Stimulated activated CD8-positive, alpha-beta memory T cell treated with anti-CD3 and anti-CD28 coated beads, Interleukin-15, amount 100 ng/mL, for 4 hours (primary cell): ENCODE data around the gene ZNF12.
"Not testable (repeated sequence)": the region's sequence is repeated elsewhere in the genome, so short reads cannot be mapped to it uniquely, and the experiment has no call there.

Experiments used
- DNase-seq, 2 donors: peaks; one replicate each; pipeline ENCODE4 v3.0.0-alpha.2; 2020; ENCODE audit warnings: low read depth in 2 of 2

The ZNF12 gene

DNA sequence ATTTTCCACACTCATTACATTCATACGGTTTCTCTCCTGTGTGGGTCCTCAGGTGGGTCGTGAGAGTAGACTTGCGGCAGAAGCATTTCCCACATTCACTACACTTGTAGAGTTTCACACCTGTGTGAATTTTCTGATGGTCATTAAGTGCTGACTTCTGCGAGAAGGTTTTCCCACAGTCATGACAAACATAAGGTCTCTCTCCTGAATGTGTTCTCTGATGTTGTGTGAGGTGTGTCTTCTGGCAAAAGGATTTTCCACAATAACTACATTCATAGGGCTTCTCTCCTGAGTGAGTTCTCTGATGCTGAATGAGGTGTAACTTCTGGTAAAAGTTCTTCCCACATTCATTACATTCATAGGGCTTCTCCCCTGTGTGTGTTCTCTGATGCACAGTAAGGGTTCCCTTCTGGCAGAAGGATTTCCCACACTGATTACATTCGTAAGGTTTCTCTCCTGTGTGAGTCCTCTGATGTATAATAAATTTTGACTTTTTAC lies 15.1 kb downstream of the ZNF12 start:
- no peak for DNase-seq

DNA sequence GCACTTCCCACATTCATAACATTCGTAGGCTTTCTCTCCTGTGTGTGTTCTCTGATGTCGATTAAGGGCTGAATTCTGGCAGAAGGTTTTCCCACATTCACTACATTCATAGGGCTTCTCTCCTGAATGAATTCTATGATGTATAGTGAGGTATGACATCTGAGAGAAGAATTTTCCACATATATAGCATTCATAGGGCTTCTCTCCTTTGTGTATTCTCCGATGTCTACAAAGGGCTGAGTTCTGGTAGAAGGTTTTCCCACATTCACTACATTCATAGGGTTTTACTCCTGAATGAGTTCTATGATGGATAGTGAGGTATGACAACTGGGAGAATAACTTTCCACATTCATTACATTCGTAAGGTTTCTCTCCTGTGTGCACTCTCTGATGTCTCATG lies 15.6 kb downstream of the ZNF12 start:
- no peak for DNase-seq

DNA sequence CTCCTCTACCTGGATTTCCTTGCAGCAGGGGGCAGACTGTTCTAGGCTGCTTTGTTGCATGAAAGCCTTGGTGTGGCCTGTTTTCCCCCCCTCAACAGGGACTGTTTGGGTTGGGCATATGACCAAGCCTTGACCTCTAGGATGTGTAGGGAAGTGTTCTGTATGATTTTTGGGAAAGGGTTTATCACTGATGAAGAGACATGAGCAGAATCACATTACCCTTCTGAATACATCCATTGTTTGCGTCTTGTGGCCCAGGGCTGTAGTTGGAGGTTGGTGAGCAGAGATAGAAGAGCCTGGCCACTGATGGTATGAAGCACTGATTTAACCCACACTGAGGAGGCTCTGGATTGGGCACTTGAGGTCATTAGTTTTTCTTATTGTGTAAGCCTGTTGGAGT lies 26.6 kb downstream of the ZNF12 start:
- no peak for DNase-seq

DNA sequence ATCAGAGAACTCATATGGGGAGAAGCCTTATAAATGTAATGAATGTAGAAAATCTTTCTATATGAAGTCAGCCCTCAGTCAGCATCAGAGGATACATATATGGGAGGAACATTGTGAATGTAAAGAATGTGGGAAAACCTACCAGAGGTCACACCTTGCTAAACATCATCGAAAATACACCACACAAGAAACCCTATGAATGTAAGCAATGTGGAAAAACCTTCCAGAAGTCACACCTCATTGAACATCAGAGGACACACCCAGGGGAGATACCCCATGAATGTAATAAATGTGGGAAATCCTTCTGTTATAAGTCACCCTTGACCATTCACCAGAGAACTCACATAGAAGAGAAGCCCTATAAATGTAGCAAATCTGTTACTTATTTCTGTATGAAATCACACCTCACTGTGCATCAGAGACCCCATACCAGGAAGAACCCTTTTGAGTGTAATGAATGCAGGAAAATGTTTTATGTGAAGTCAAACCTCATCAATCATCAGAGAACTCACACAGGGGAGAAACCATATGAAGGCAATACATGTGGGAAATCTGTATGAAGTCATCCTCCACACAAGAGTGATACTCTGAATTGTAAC lies 30.8 kb downstream of the ZNF12 start:
- DNase-seq = no peak

DNA sequence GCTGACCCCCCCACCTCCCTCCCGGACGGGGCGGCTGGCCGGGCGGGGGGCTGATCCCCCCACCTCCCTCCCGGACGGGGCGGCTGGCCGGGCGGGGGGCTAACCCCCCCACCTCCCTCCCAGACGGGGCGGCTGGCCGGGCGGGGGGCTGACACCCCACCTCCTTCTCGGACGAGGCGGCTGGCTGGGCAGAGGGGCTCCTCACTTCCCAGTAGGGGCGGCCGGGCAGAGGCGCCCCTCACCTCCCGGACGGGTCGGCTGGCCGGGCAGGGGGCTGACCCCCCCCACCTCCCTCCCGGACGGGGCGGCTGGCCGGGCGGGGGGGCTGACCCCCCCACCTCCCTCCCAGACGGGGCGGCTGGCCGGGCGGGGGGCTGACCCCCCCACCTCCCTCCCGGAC lies 35.9 kb downstream of the ZNF12 start:
- DNase-seq = not testable (repeated sequence)

DNA sequence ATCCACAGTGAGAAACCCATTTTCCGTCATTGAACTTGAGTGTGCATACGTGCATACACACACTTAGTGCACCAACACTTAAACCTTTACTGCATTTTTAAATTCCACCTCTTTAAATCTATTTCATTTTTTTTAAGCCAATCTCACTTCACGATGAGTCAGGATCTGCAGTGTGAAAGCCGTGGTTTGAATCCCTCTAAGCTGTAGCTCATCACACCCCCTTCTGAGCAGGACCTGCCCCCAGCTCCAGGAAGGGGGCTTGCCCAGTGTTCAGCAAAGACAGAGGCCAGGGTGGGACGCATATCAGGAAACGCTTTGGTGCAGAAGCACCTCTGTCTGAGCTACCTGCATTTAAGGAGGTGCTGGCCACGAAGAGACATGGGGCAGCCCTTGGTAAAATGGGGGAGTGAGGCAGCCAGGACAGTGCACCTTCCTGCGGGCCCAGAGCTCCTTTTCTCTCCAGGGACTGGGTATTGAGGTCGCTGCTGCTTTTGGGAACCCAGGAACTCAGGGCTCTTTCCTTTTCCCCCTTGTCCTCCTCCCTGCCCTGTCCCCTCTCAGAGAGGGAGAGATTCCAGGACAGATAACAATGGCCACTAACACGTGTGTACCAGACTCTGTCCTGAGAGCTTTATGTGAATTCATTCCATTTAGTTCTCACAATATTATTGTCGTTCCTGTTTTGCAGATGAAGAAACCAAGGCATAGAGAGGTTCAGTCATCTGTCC lies 48.0 kb downstream of the ZNF12 start:
- DNase-seq = no peak

DNA sequence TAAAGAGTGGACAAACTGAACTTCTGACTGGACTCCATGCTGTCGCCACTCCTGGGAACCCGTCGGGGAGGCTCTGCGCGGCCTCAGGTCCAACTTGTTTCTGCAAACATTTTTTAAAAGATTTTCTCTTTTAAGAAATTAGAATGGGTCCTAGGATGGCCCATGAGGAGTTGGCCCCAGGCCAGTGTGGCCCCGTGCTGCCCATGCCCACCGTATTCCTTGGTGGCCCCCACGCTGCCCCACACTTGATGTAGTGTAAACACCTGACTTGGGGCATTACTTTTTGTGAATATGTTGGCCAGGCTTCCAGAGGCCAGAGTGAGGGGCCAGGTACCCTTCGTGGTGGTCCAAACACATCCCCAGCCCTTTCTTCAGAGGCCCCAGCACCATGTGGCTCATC lies 50.3 kb downstream of the ZNF12 start:
- no peak for DNase-seq

DNA sequence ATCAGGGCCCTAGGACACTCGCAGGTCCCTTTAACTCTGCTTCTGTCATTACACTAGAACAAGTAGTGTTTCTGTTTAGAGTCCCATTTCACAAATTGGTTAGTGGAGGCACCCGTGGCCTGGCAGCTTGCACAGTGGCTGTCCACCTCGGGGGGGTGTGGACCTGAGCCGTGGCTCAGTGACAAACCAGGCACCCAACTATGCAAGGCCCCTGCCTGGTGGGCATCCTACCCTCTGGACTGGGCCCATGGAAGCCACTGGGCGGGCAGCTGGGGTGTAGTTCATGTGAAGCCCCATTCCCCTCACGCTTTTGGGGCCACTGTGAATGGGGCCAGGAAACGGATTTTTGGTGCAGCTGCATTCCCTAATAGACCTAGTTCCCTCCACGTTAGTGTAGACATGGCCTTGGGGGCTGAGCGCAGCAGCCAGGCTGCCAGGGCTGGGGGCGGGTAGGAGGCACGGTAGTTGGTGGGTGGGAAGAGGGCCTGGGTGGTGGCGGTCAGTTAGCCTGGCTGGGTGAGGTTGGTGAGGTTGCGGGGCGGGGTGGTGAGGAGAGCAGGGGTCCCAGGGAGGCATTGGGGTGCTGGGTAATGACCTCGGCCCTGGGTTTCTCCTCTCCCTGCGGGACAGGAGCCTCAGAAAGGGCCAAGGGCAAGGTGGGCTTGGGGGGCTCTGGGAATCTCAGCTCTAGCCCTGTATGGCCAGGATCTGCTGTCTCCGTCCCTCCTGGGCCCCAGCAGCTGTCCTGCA lies 50.9 kb downstream of the ZNF12 start:
- DNase-seq = no peak

DNA sequence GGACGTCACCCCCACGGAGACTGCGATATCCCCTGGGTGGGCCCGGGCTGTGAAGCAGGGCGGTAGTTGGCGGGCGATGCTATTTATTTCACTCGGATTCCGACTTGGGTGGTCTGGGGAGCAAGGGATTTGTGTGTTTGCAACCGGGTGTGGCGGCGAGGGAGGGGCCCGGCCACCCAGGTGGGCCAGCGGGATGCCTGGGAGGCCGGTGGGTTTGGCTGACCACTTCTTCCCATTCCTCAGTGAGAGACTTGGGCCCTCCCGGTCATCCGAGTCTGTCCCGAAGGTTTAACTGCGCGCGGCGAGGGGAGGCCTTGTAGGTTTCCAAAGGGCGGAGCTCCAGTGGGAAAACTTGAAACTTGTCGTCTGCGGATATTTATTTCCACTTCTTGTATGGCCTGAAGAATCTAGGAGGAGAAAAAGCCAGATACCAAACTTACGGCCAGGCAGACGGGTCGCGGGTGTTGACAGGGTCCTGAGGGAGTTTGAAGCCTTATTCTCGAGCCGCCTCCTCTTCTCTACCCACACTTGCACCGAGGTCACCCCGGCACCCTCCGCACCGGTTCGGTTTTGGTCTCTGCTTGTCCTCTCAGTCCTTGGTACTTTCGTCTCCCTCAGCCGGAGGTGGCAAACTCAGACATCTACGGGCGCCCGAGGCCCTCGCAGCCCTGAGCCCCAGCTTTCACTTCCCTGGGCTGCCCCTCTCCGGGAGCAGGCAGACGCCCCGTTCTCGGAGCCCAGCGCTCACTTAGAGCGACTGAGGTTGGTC lies 51.7 kb downstream of the ZNF12 start:
- no peak for DNase-seq

DNA sequence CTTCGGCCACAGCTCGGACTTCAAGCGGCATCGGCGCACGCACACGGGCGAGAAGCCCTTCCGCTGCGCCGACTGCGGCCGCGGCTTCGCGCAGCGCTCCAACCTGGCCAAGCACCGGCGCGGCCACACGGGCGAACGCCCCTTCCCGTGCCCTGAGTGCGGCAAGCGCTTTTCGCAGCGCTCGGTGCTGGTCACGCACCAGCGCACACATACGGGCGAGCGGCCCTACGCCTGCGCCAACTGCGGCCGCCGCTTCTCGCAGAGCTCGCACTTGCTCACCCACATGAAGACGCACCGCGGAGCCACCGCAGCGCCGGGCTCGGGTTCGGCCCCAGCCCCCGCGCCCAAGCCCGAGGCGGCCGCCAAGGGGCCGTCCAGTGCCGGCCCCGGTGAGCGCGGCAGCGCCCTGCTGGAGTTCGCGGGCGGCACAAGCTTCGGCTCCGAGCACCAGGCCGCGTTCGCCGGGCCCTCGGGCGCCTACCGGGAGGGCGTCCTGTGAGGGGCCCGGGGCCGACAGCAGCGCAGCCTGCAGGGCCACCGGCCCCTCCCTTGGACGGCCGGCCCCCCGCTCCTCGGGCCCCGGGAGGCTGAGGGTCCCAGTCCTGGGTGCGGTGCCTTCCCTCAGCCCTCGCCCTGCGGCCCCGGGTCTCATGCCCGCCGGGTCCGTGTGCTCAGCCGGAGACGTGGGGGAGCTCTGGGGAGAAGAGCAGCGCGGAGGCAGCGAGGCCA lies 52.5 kb downstream of the ZNF12 start:
- no peak for DNase-seq

DNA sequence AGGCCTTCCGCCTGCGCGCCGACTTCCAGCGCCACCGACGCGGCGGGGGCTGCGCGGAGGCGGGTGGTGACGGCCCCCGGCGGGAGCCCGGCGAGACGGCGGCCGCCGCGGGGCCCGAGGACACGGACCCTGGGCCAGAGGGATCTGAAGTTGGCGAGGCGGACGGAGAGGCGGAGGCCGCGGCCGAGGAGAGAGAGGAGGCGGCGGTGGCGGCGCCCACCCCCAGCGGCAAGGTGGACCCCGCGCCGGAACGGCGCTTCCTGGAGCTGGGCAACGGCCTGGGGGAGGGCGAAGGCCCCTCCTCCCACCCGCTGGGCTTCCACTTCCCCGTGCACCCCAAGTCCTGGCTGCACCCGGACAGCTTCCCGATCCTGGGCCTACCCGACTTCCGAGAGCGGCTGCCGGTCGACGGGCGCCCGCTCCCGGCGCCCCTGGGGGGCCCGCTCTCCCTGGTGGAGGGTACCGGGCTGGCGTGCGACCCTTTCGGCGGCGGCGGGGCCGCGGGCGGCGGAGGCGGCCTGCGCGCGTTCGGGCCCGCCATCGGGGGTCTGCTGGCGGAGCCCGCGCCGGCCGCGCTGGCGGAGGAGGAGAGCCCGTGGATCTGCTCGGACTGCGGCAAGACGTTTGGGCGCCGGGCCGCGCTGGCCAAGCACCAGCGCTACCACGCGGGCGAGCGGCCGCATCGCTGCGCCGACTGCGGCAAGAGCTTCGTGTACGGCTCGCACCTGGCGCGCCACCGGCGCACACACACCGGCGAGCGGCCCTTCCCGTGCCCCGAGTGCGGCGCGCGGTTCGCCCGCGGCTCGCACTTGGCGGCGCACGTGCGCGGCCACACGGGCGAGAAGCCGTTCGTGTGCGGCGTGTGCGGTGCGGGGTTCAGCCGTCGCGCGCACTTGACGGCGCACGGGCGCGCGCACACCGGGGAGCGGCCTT lies 53.4 kb downstream of the ZNF12 start:
- DNase-seq = no peak

DNA sequence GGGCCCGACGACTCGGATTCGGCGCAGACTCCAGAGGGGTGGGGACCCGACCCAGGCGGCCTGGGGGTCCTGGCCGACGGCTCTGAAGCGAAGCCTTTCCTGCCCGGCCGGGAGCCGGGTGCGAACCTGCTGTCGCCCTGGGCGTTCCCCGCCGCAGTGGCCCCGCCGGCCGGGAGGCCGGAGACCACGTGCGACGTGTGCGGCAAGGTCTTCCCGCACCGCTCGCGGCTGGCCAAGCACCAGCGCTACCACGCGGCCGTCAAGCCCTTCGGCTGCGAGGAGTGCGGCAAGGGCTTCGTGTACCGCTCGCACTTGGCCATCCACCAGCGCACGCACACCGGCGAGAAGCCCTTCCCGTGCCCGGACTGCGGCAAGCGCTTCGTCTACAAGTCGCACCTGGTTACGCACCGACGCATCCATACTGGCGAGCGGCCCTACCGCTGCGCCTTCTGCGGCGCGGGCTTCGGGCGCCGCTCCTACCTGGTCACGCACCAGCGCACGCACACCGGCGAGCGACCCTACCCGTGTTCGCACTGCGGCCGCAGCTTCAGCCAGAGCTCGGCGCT lies 54.2 kb downstream of the ZNF12 start:
- no peak for DNase-seq

DNA sequence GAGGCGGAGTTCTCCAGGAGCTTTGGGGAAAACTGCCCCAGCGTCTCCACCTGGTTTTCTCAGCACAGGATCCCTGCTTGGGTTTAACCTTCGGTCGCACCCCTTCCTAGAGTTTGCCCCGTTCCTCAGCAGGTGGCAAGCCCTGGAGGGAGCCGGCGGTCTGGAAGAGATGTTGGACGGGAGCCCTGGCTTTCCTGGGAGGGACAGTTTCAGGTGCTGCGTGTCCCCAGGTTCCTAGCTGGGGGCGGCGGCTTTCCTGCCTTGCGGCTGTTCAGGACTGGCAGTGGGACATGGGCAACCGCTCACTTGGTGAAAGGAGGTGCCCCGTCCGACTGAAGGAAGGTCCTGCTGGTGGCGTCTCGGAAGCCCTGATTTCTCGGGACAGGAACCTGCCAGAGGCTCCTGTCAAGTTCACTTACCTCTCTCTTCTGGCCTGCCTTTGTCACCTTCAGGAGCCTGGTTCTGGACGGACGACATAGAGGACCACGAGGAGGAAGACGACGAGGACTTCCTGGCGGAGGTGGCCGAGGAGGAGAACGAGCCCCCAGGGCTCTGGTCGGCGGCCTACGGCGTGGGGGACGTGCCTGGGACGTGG lies 54.8 kb downstream of the ZNF12 start:
- no peak for DNase-seq

DNA sequence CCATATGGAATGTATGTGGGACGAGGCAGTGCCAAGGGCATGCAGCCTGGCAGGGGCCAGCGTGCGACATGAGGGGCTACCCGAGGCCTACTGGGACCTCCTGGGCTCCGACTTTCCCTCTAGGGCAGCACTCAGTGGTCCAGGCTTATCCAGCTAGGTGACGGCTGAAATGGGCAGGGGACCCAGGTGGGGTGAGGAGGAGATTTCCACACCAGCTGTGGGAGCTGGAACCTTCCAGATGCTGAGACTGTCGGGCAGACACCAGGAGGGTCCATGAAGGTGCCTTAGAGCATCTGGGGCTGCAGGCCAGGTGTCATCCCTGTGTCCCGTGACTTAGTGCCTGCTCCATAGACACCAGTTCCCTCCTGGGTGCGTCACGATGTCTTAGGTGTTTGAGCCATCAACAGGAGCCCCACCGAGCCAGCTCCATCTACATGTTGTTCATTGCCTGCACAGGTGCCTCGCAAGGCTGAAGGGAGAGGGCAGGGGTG lies 56.2 kb downstream of the ZNF12 start:
- no peak for DNase-seq

DNA sequence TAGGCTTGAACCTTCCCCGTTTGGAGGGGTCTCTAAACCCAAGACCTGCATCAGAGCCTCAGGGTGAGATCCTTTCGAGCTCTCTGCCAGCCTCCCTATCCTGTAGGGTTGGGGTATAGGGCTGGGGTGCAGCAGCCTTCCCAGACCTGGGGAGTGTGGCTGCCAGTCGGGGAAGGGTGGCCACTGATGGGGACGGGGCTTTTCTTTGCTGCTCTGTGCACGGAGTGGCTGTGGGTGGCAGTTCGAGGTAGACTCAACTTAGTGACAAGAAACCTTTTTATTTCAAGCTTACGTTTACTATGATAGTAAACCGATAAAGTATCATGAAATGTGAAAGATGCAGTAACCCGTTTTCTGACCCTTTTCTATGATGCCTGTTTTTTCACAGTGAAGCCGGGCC lies 56.7 kb downstream of the ZNF12 start:
- no peak for DNase-seq

DNA sequence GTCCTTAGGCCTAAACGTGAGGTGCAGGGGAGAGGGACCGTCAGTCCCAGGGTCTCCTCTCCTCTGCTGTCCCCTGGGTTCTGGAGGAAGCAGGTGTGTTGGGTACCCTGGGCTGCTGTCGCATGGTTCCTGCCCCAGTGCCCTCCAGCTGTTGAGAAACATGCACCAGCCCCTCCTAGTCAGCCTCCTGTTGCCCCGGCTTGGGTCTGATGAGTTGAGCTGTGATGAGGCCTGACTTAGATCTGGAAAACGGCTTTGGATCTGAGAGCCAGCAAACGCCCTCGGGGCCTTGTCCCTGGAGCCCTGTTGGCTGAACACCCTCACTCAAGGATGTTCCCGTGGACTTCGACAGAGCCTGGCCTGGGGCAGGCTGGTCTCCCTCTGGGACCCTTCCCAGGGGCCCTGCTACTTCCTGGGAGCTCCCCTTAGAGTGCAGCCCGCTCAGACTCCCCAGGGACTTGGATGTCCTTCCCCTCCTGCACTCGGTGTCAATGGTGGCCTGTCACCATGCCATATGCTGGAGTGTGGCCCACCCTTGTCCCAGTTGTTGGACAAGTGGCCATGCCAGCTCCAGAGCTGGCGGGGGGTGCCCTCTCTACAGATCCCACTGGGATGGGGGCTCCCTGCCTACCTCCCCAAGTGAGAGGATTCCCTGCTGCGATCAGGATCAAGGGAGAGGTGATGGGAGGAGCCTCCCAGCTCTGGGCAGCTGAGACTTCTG lies 57.3 kb downstream of the ZNF12 start:
- no peak for DNase-seq

DNA sequence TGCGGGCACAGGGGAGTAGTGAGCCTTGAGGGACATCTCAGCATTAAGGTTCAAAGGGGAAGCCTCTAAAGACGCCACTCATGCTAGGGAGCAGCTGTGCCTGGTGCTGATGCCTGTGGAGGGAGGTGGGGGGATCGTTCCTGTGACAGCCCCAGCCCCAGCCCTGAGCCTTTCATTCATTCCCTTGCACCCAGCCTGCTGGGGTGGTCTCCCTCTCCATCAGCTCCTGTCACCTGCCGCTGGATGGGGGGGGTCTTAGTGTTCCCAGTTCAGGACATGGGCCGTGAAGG lies 58.0 kb downstream of the ZNF12 start:
- DNase-seq = no peak

DNA sequence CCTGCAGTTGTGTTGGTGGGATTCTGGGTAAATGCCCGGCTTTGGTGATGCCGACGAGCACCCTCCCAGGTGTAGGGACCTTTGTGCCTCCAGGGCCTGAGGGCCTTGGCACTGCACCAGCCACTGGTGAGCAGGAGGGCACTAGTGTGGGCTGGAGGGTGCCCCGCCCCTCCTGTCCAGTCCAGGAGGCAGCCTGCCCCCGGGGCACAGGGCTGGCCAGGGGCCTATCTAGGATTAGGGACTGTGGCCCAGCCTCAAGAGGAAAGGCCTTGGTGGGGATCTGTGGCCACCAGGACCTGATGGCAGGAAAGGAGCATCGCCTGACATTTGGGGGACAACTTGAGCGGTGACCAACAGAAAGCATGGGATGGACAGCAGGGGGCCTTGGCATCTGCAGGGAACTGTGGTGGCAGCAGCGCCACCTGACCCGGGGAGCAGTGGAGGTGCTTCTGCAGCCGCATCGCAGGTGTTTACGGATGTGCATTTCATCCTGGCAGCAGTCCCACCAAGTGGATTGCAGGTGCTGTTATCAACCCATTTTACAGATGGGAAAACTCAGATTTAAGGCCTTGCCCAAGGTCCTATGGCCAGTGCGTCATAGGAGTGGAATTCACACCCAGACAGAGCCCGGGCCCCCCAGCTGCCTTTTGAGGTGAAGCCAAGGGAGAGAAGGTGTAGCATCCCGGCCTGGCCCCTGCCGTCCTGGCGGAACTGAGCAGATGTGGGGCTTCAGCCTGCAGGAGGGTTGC lies 58.5 kb downstream of the ZNF12 start:
- no peak for DNase-seq
